HepG2 (cell line): ENCODE measurements around the gene CYB5D1.

Source experiments
- HDAC2 ChIP-seq: sonication (generic); formaldehyde crosslinking; IDR thresholded peaks from 2 replicates; pipeline ENCODE4 v1.4.0; 2020; ENCODE audit warnings: missing genetic modification reagents
- MBD4 ChIP-seq: IDR thresholded peaks from 2 replicates; pipeline ENCODE4 v1.6.1; 2012; ENCODE audit warnings: low read length, inconsistent platforms, borderline replicate concordance
- MEF2D ChIP-seq: sonication (generic); formaldehyde crosslinking; IDR thresholded peaks from 2 replicates; pipeline ENCODE4 v1.5.1; 2020; ENCODE audit warnings: mild to moderate bottlenecking, missing genetic modification reagents
- RAD21 ChIP-seq: fragments of 450-650 bp; formaldehyde crosslinking; IDR thresholded peaks from 2 replicates; pipeline ENCODE4 v1.5.0; 2020; ENCODE audit warnings: mild to moderate bottlenecking
- ZBTB1 ChIP-seq: sonication (generic); formaldehyde crosslinking; IDR thresholded peaks from 2 replicates; pipeline ENCODE4 v1.4.0; 2020; ENCODE audit warnings: missing genetic modification reagents, borderline replicate concordance
- ZNF572 ChIP-seq: sonication (generic); formaldehyde crosslinking; IDR thresholded peaks from 2 replicates; pipeline ENCODE4 v1.5.1; 2020; ENCODE audit warnings: mild to moderate bottlenecking, missing genetic modification reagents
- ZNF775 ChIP-seq: sonication (generic); formaldehyde crosslinking; IDR thresholded peaks from 2 replicates; pipeline ENCODE4 v1.4.0; 2020; ENCODE audit warnings: missing genetic modification reagents, mild to moderate bottlenecking, moderate library complexity, borderline replicate concordance
- TF ChIP-seq, protein P1 (sequence below): sonication (generic); formaldehyde crosslinking; IDR thresholded peaks from 2 replicates; pipeline ENCODE4 v1.4.0; 2020; ENCODE audit warnings: mild to moderate bottlenecking, low read depth, missing genetic modification reagents
- TF ChIP-seq, protein P2 (sequence below): sonication (generic); formaldehyde crosslinking; IDR thresholded peaks from 2 replicates; pipeline ENCODE4 v1.4.0; 2020; ENCODE audit warnings: missing genetic modification reagents, low read depth, mild to moderate bottlenecking, borderline replicate concordance
- TF ChIP-seq, protein P3 (sequence below): IDR thresholded peaks from 2 replicates; pipeline ENCODE4 v1.6.1; 2016; ENCODE audit warnings: missing compliant biosample characterization, missing genetic modification reagents, borderline replicate concordance
- TF ChIP-seq, protein P4 (sequence below): sonication (generic); formaldehyde crosslinking; conservative IDR thresholded peaks from 2 replicates; pipeline ENCODE4 v1.4.0; 2020; ENCODE audit warnings: missing genetic modification reagents

DNA sequence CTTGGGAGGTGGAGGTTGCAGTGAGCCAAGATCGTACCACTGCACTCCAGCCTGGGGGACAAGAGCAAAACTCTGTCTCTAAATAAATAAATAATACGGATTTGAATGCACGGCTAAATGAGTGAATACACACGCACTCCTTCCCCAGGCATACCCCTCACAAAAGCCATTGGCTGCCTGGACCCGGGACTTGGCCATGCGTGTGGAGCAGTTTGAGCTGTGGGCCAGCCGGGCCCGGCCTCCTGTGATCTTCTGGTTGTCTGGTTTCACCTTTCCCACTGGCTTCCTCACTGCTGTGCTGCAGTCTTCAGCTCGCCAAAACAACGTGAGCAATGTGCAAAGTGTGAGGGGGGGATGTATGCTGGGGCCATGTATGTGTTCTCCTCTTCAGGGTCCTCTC, 25.4 kb upstream of the CYB5D1 start:
- TF ChIP-seq ZNF572 (CRISPR knock-in tag) = no peak
- TF ChIP-seq MEF2D (CRISPR knock-in tag) = no peak
- no peak for TF ChIP-seq ZNF775 (CRISPR knock-in tag)
- no peak for TF ChIP-seq RAD21
- TF ChIP-seq, protein P1, sequence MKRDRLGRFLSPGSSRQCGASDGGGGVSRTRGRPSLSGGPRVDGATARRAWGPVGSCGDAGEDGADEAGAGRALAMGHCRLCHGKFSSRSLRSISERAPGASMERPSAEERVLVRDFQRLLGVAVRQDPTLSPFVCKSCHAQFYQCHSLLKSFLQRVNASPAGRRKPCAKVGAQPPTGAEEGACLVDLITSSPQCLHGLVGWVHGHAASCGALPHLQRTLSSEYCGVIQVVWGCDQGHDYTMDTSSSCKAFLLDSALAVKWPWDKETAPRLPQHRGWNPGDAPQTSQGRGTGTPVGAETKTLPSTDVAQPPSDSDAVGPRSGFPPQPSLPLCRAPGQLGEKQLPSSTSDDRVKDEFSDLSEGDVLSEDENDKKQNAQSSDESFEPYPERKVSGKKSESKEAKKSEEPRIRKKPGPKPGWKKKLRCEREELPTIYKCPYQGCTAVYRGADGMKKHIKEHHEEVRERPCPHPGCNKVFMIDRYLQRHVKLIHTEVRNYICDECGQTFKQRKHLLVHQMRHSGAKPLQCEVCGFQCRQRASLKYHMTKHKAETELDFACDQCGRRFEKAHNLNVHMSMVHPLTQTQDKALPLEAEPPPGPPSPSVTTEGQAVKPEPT = no peak
- TF ChIP-seq, protein P2, sequence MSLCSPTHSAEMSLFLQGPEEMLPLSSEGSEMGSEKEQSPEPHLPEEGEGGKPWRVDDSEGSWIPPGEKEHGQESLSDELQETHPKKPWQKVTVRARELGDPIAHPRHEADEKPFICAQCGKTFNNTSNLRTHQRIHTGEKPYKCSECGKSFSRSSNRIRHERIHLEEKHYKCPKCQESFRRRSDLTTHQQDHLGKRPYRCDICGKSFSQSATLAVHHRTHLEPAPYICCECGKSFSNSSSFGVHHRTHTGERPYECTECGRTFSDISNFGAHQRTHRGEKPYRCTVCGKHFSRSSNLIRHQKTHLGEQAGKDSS = no peak
- no peak for TF ChIP-seq ZBTB1
- TF ChIP-seq, protein P3, sequence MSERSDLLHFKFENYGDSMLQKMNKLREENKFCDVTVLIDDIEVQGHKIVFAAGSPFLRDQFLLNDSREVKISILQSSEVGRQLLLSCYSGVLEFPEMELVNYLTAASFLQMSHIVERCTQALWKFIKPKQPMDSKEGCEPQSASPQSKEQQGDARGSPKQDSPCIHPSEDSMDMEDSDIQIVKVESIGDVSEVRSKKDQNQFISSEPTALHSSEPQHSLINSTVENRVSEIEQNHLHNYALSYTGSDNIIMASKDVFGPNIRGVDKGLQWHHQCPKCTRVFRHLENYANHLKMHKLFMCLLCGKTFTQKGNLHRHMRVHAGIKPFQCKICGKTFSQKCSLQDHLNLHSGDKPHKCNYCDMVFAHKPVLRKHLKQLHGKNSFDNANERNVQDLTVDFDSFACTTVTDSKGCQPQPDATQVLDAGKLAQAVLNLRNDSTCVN (CRISPR knock-in tag) = no peak
- TF ChIP-seq HDAC2 (CRISPR knock-in tag) = no peak
- TF ChIP-seq MBD4 = no peak
- TF ChIP-seq, protein P4, sequence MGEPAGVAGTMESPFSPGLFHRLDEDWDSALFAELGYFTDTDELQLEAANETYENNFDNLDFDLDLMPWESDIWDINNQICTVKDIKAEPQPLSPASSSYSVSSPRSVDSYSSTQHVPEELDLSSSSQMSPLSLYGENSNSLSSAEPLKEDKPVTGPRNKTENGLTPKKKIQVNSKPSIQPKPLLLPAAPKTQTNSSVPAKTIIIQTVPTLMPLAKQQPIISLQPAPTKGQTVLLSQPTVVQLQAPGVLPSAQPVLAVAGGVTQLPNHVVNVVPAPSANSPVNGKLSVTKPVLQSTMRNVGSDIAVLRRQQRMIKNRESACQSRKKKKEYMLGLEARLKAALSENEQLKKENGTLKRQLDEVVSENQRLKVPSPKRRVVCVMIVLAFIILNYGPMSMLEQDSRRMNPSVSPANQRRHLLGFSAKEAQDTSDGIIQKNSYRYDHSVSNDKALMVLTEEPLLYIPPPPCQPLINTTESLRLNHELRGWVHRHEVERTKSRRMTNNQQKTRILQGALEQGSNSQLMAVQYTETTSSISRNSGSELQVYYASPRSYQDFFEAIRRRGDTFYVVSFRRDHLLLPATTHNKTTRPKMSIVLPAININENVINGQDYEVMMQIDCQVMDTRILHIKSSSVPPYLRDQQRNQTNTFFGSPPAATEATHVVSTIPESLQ (CRISPR knock-in tag) = no peak
